Measurements from ENCODE around the gene LZTS3. TPM values are rescaled to one million over a fixed set of nuclear protein-coding genes. Genes with fewer than 3 reads are reported as not detected.

The LZTS3 gene
- total RNA-seq, 5 donors from 2014 or later (not counting 1 experiment from before 2014, with no cell fraction given): 14.4 to 19.6 (median 15.3) TPM

- peaks cover 2 to 21% of the 10 kb centered on the region in 2 experiments for H3K4me1 ChIP-seq (ENCODE audit: control insufficient read depth in 1 of 2, extremely low read depth in 1 of 2, insufficient read depth in 2 of 2, low read length in 2 of 2)
- H3K27me3 Mint-ChIP-seq: peaks cover 0 to 17% of the 10 kb centered on the region in 2 donors
- DNase-seq (no peak), ATAC-seq (replicated peaks in 1 of 4) (no peak)
- no peak overlapping the region for H3K4me3 ChIP-seq (ENCODE audit: control insufficient read depth in 1 of 2, extremely low read depth in 1 of 2, low read length in 1 of 2)
- CTCF ChIA-PET: no interaction called here
- POLR2A ChIA-PET: no interaction called here
- no peaks in the 10 kb centered on the region for H3K36me3 Mint-ChIP-seq
- no peaks in the 10 kb centered on the region for H3K36me3 ChIP-seq (ENCODE audit: control insufficient read depth in 2 of 2, extremely low read depth in 1 of 2, insufficient read depth in 1 of 2, low read length in 1 of 2)
- H3K4me3 Mint-ChIP-seq: peak overlapping the region; percentile 5 to 80 (median 13)
- H3K9me3 Mint-ChIP-seq: no peaks in the 10 kb centered on the region
- H3K27ac ChIP-seq (ENCODE audit: low read length): no peak overlapping the region
- no CpG with 5 or more reads among the region's 1 CpG for WGBS (ENCODE audit: insufficient coverage)
- H3K27me3 ChIP-seq (replicated peaks in 1 of 2; ENCODE audit: control insufficient read depth in 2 of 2, extremely low read depth in 1 of 2, insufficient read depth in 2 of 2, low read length in 1 of 2): peaks cover 2 to 29% of the 10 kb centered on the region in 2 experiments
- H3K27ac Mint-ChIP-seq: no peak overlapping the region
- H3K4me1 Mint-ChIP-seq: peaks cover 14 to 20% (median 19%) of the 10 kb centered on the region in 3 donors
- no peaks in the 10 kb centered on the region for H3K9me3 ChIP-seq
These were observed 1.9 kb upstream of the LZTS3 start for GRCh38 chr20:3175270-3175669.

- ATAC-seq (replicated peaks in 1 of 4) (no peak), DNase-seq (no peak)
- peaks cover 2 to 21% of the 10 kb centered on the region in 2 experiments for H3K4me1 ChIP-seq (ENCODE audit: control insufficient read depth in 1 of 2, extremely low read depth in 1 of 2, insufficient read depth in 2 of 2, low read length in 2 of 2)
- 28% methylated on average over 2 of the region's 13 CpGs for WGBS (ENCODE audit: insufficient coverage)
- POLR2A ChIA-PET: interaction anchor here in 1 of 2 donors (0.5 kb wide), 1 partner anchor 48 kb away, joined by 3 read pairs; no protein-coding TSS in a partner anchor
- CTCF ChIA-PET: no interaction called here
- Mint-ChIP-seq H3K27me3 (peaks cover 0 to 19% of the 10 kb centered on the region in 2 donors), H3K36me3 (no peaks in the 10 kb centered on the region), H3K9me3 (no peaks in the 10 kb centered on the region), H3K4me1 (peaks cover 14 to 20% (median 19%) of the 10 kb centered on the region in 3 donors), H3K4me3 (peak overlapping the region; percentile 78 to 84 (median 80)), H3K27ac (no peak overlapping the region)
- no peaks in the 10 kb centered on the region for H3K36me3 ChIP-seq (ENCODE audit: control insufficient read depth in 2 of 2, extremely low read depth in 1 of 2, insufficient read depth in 1 of 2, low read length in 1 of 2)
- peak overlapping the region; percentile 75 to 91 for H3K4me3 ChIP-seq (ENCODE audit: control insufficient read depth in 1 of 2, extremely low read depth in 1 of 2, low read length in 1 of 2)
- H3K27me3 ChIP-seq (replicated peaks in 1 of 2; ENCODE audit: control insufficient read depth in 2 of 2, extremely low read depth in 1 of 2, insufficient read depth in 2 of 2, low read length in 1 of 2): peaks cover 2 to 29% of the 10 kb centered on the region in 2 experiments
- no peak overlapping the region for H3K27ac ChIP-seq (ENCODE audit: low read length)
- H3K9me3 ChIP-seq: no peaks in the 10 kb centered on the region
These were observed 1.3 kb upstream of the LZTS3 start for GRCh38 chr20:3174442-3175261.

GRCh38 chr20:3173610-3174441 lies 477 bp upstream of the LZTS3 start:
- peak; percentile 17 to 92 (median 30) for ATAC-seq (replicated peaks in 1 of 4)
- Mint-ChIP-seq H3K4me3 (peak overlapping the region; percentile 78 to 84 (median 80)), H3K27me3 (peaks cover 0 to 25% of the 10 kb centered on the region in 2 donors), H3K9me3 (no peaks in the 10 kb centered on the region), H3K4me1 (peaks cover 15 to 21% (median 19%) of the 10 kb centered on the region in 3 donors), H3K36me3 (peaks cover 3% of the 10 kb centered on the region), H3K27ac (peak overlapping the region in 1 of 2 donors; percentile 48)
- peak overlapping the region; percentile 75 to 91 for H3K4me3 ChIP-seq (ENCODE audit: control insufficient read depth in 1 of 2, extremely low read depth in 1 of 2, low read length in 1 of 2)
- CTCF ChIA-PET: no interaction called here
- no peaks in the 10 kb centered on the region for H3K9me3 ChIP-seq
- POLR2A ChIA-PET: no interaction called here
- 3% methylated on average over 55 of the region's 84 CpGs for WGBS (ENCODE audit: insufficient coverage)
- H3K27ac ChIP-seq (ENCODE audit: low read length): no peak overlapping the region
- H3K4me1 ChIP-seq (ENCODE audit: control insufficient read depth in 1 of 2, extremely low read depth in 1 of 2, insufficient read depth in 2 of 2, low read length in 2 of 2): peaks cover 2 to 21% of the 10 kb centered on the region in 2 experiments
- peaks cover 5 to 35% of the 10 kb centered on the region in 2 experiments for H3K27me3 ChIP-seq (replicated peaks in 1 of 2; ENCODE audit: control insufficient read depth in 2 of 2, extremely low read depth in 1 of 2, insufficient read depth in 2 of 2, low read length in 1 of 2)
- H3K36me3 ChIP-seq (ENCODE audit: control insufficient read depth in 2 of 2, extremely low read depth in 1 of 2, insufficient read depth in 1 of 2, low read length in 1 of 2): no peaks in the 10 kb centered on the region
- peak in 34 of 35 experiments; percentile 14 to 96 (median 89) for DNase-seq

GRCh38 chr20:3172126-3172932 lies 1.0 kb downstream of the LZTS3 start:
- peak overlapping the region; percentile 77 to 86 (median 80) for H3K4me3 Mint-ChIP-seq
- peaks cover 3% of the 10 kb centered on the region for H3K36me3 Mint-ChIP-seq
- peak overlapping the region in 1 of 2 donors; percentile 81 for H3K27ac Mint-ChIP-seq
- H3K4me1 Mint-ChIP-seq: peaks cover 23 to 28% (median 27%) of the 10 kb centered on the region in 3 donors
- 43% methylated on average over 1 of the region's 5 CpGs for WGBS (ENCODE audit: insufficient coverage)
- Histone ChIP-seq H3K4me1 (ENCODE audit: control insufficient read depth in 1 of 2, extremely low read depth in 1 of 2, insufficient read depth in 2 of 2, low read length in 2 of 2) (peaks cover 2 to 33% of the 10 kb centered on the region in 2 experiments), H3K27me3 (replicated peaks in 1 of 2; ENCODE audit: control insufficient read depth in 2 of 2, extremely low read depth in 1 of 2, insufficient read depth in 2 of 2, low read length in 1 of 2) (peaks cover 5 to 50% of the 10 kb centered on the region in 2 experiments), H3K36me3 (ENCODE audit: control insufficient read depth in 2 of 2, extremely low read depth in 1 of 2, insufficient read depth in 1 of 2, low read length in 1 of 2) (no peaks in the 10 kb centered on the region), H3K9me3 (no peaks in the 10 kb centered on the region), H3K27ac (ENCODE audit: low read length) (no peak overlapping the region), H3K4me3 (ENCODE audit: control insufficient read depth in 1 of 2, extremely low read depth in 1 of 2, low read length in 1 of 2) (peak overlapping the region; percentile 52 to 91)
- DNase-seq (no peak), ATAC-seq (replicated peaks in 1 of 4) (no peak)
- no peaks in the 10 kb centered on the region for H3K9me3 Mint-ChIP-seq
- ChIA-PET POLR2A (interaction anchor here in 1 of 2 donors (0.5 to 0.7 kb wide), 3 partner anchors 11 to 118 kb away, joined by 3 to 7 read pairs (median 6); no protein-coding TSS in a partner anchor), CTCF (interaction anchor here (0.6 to 0.7 kb wide), 3 partner anchors 8 to 57 kb away, joined by 4 read pairs; no protein-coding TSS in a partner anchor)
- peaks cover 6 to 35% of the 10 kb centered on the region in 2 donors for H3K27me3 Mint-ChIP-seq

- 92% methylated on average over 8 of the region's 14 CpGs for WGBS (ENCODE audit: insufficient coverage)
- no peaks in the 10 kb centered on the region for H3K9me3 Mint-ChIP-seq
- peak overlapping the region; percentile 77 to 86 (median 80) for H3K4me3 Mint-ChIP-seq
- peaks cover 23 to 28% (median 27%) of the 10 kb centered on the region in 3 donors for H3K4me1 Mint-ChIP-seq
- Histone ChIP-seq H3K27me3 (replicated peaks in 1 of 2; ENCODE audit: control insufficient read depth in 2 of 2, extremely low read depth in 1 of 2, insufficient read depth in 2 of 2, low read length in 1 of 2) (peaks cover 5 to 58% of the 10 kb centered on the region in 2 experiments), H3K9me3 (no peaks in the 10 kb centered on the region), H3K36me3 (ENCODE audit: control insufficient read depth in 2 of 2, extremely low read depth in 1 of 2, insufficient read depth in 1 of 2, low read length in 1 of 2) (no peaks in the 10 kb centered on the region), H3K27ac (ENCODE audit: low read length) (no peak overlapping the region), H3K4me3 (ENCODE audit: control insufficient read depth in 1 of 2, extremely low read depth in 1 of 2, low read length in 1 of 2) (no peak overlapping the region), H3K4me1 (ENCODE audit: control insufficient read depth in 1 of 2, extremely low read depth in 1 of 2, insufficient read depth in 2 of 2, low read length in 2 of 2) (peaks cover 2 to 33% of the 10 kb centered on the region in 2 experiments)
- ATAC-seq (replicated peaks in 1 of 4) (no peak), DNase-seq (no peak)
- H3K27me3 Mint-ChIP-seq: peaks cover 6 to 38% of the 10 kb centered on the region in 2 donors
- CTCF ChIA-PET: interaction anchor here in 1 of 2 donors (0.7 kb wide), 1 partner anchor 13 kb away, joined by 9 read pairs; no protein-coding TSS in a partner anchor
- peaks cover 3% of the 10 kb centered on the region for H3K36me3 Mint-ChIP-seq
- POLR2A ChIA-PET: interaction anchor here (0.5 kb wide), 2 partner anchors 29 to 102 kb away, joined by 7 to 11 read pairs; no protein-coding TSS in a partner anchor
- H3K27ac Mint-ChIP-seq: no peak overlapping the region
These were observed 1.8 kb downstream of the LZTS3 start for GRCh38 chr20:3171391-3172125.

All from T-cell (primary cell).